Epithelial cell of esophagus (primary cell): ENCODE measurements around the gene MYLK4.

Experiments used
- DNase-seq: peaks from one replicate; pipeline ENCODE4 v3.0.0; 2010; ENCODE audit warnings: low read depth
- H3K4me3 ChIP-seq: 2 replicates; pipeline ENCODE4 v1.5.1; 2011; ENCODE audit warnings: mild to moderate bottlenecking, low read length, control low read depth
- CTCF ChIP-seq: IDR thresholded peaks from 2 replicates; pipeline ENCODE4 v1.5.1; 2011; ENCODE audit warnings: low read depth, mild to moderate bottlenecking, low read length, control low read depth, inconsistent platforms; ENCODE audit not compliant: insufficient read depth; ENCODE audit errors: missing control alignments

The MYLK4 gene

DNA sequence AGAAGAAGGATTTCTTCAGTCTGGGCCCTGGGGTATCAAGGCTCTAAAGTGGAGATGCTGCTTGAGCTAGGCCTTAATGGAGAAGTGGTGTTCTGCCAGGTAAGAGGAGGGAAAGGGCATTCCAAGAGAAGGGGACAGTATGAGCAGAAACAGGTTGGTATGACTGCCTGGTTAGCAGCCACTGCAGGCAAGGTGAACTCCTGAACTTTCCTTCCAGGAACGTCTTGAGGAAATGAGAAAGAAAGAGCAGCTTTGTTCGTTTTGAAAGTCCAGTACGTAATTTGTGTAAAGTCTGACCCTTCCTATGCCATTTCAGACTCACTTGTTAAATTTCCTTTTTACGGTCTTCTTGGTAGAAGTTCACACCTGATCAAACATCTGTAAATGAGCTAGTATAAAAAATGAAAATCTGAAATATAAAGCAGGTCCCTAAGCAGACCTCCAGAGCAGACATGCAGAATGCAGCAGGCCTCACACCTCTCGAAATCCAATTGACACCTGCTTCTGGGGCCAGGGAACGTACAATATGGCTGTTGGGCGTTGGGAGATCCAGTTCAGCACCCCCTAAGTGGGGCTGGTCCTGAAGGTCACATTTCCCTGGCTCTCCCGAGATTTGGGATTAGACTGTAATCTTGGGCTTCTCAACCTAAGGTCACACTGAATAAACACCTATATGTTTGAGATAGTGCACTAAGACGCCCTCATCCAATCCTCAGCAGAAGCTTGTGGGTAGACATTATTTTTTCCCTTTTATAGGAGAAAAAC is 33.6 kb downstream of the MYLK4 start:
- TF ChIP-seq CTCF, result no peak
- no peak for DNase-seq
- no peak overlapping the region for H3K4me3 ChIP-seq

DNA sequence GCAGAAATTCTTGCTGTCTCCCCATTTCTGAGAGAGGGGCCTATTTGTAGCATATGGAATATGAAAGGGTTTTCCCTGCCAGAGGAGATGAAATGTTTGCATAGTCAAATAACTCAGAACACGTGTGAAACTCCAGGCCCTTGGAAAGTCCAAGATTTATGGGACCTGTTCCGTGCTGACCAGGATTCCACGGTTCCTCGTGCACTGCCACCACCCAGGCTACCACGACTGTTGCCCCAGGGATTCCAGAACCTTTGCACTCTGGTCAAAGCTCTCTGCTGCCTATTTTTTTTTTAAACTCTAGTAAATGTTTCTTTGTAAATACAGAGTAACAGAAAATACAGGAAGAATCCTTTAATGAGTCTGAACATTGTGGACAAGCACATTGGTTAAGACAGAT is 35.0 kb downstream of the MYLK4 start:
- H3K4me3 ChIP-seq, result no peak overlapping the region
- no peak for DNase-seq
- TF ChIP-seq CTCF, result no peak

GRCh38 chr6:2714111-2714895 is 36.4 kb downstream of the MYLK4 start:
- no peak for TF ChIP-seq CTCF
- peak; percentile 58 for DNase-seq
- H3K4me3 ChIP-seq, result no peak overlapping the region

DNA sequence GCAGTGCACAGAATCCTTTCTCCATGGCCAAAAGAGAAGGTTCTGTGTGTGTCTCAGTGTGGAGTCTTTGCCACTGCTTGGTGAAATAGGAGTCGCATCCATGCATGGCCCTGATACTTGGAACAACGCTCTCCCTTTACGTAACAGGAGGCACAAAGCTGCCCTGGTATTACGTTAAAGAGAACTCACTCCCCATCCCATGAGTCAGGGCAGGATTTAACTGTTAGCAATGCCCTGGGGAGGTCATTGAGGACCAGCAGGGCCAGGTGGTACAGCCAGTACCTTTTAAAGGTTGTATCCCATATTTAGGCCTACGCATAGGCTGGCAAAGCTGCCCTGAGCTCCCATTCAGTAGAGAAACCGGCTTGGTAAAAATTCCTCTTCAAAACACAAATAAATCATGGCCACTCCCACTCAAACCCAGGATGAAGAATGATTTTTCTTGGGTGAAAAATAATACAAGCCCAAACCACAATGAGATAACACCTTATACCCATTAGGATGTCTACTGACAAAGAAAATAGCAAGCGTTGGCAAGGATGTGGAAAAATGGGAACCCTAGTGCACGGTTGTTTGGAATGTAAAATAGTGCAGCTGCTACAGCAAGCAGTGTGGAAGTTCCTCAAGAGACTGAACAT is 37.1 kb downstream of the MYLK4 start:
- no peak for TF ChIP-seq CTCF
- no peak overlapping the region for H3K4me3 ChIP-seq

GRCh38 chr6:2712102-2712501 is 38.6 kb downstream of the MYLK4 start:
- no peak overlapping the region for H3K4me3 ChIP-seq
- TF ChIP-seq CTCF, result no peak
- no peak for DNase-seq

More for the DNA sequence above, 37.1 kb downstream of the MYLK4 start:
- DNase-seq, result no peak

GRCh38 chr6:2710412-2710811 is 40.3 kb downstream of the MYLK4 start:
- no peak for DNase-seq
- TF ChIP-seq CTCF, result no peak
- H3K4me3 ChIP-seq, result no peak overlapping the region
